WTC11 (cell line): ENCODE data around the gene IQGAP3. TPM values are rescaled to one million over a fixed set of nuclear protein-coding genes. Genes with fewer than 3 reads are reported as not detected.

ENCODE experiments used
- ATAC-seq: fragments of 200-7000 bp; cut with Tn5 transposase; 2 replicates; pipeline ENCODE4 v1.10.0; 2021; ENCODE audit warnings: mild to moderate bottlenecking, moderate library complexity
- CTCF ChIA-PET: fragments of 300-600 bp; sonication (Branson Sonifier 250); formaldehyde crosslinking; loops from one replicate; lab custom pipeline; 2021; ENCODE audit warnings: antibody characterized with exemption; lab: Charles Lee
- POLR2A ChIA-PET: fragments of 350-600 bp; sonication (Branson Sonifier 250); formaldehyde crosslinking; loops from one replicate; lab custom pipeline; 2021; ENCODE audit warnings: antibody characterized with exemption; lab: Charles Lee
- DNase-seq: peaks from one replicate; pipeline ENCODE4 v3.0.0; 2021; ENCODE audit warnings: low spot score
- H3K27ac Mint-ChIP-seq: 2 replicates; pipeline ENCODE4 v1.8.0; 2021; ENCODE audit warnings: mixed read lengths
- H3K27me3 Mint-ChIP-seq: 2 replicates; pipeline ENCODE4 v1.8.0; 2021; ENCODE audit warnings: low read depth, mild to moderate bottlenecking, moderate library complexity, mixed read lengths
- H3K36me3 Mint-ChIP-seq: 2 replicates; pipeline ENCODE4 v1.8.0; 2021; ENCODE audit warnings: mixed read lengths
- H3K4me1 Mint-ChIP-seq: 2 replicates; pipeline ENCODE4 v1.8.0; 2022; ENCODE audit warnings: mixed read lengths
- H3K4me3 Mint-ChIP-seq: 2 replicates; pipeline ENCODE4 v1.8.0; 2021; ENCODE audit warnings: mild to moderate bottlenecking, moderate library complexity, mixed read lengths
- H3K9me3 Mint-ChIP-seq: 2 replicates; pipeline ENCODE4 v1.8.0; 2021; ENCODE audit warnings: mixed read lengths
- CREM ChIP-seq: sonication (generic); formaldehyde crosslinking; IDR thresholded peaks from 2 replicates; pipeline ENCODE4 v1.8.1; 2022; ENCODE audit warnings: mild to moderate bottlenecking, missing genetic modification reagents, moderate library complexity
- EMX1 ChIP-seq: fragments of 250-450 bp; sonication (Bioruptor Pico); IDR thresholded peaks from 2 replicates; pipeline ENCODE4 v1.8.0; 2021; ENCODE audit warnings: mild to moderate bottlenecking
- ESRRA ChIP-seq: sonication (generic); formaldehyde crosslinking; IDR thresholded peaks from 2 replicates; pipeline ENCODE4 v1.8.1; 2022; ENCODE audit warnings: mild to moderate bottlenecking, missing genetic modification reagents, borderline replicate concordance
- ETV6 ChIP-seq: sonication (generic); formaldehyde crosslinking; IDR thresholded peaks from 2 replicates; pipeline ENCODE4 v1.8.1; 2022; ENCODE audit warnings: mild to moderate bottlenecking, missing genetic modification reagents
- GABPB1 ChIP-seq: sonication (generic); formaldehyde crosslinking; IDR thresholded peaks from 2 replicates; pipeline ENCODE4 v1.8.1; 2023; ENCODE audit warnings: mild to moderate bottlenecking, missing genetic modification reagents
- KAT7 ChIP-seq: sonication (generic); formaldehyde crosslinking; IDR thresholded peaks from 2 replicates; pipeline ENCODE4 v1.8.1; 2023; ENCODE audit warnings: missing genetic modification reagents, mild to moderate bottlenecking, borderline replicate concordance
- NFATC4 ChIP-seq: fragments of 250-450 bp; sonication (Bioruptor Pico); IDR thresholded peaks from 2 replicates; pipeline ENCODE4 v1.9.0; 2021; ENCODE audit warnings: mild to moderate bottlenecking
- NFE2L1 ChIP-seq: sonication (generic); formaldehyde crosslinking; IDR thresholded peaks from 2 replicates; pipeline ENCODE4 v1.8.1; 2023; ENCODE audit warnings: missing genetic modification reagents
- NR1H2 ChIP-seq: sonication (generic); formaldehyde crosslinking; IDR thresholded peaks from 2 replicates; pipeline ENCODE4 v1.9.0; 2021; ENCODE audit warnings: mild to moderate bottlenecking, moderate library complexity, missing genetic modification reagents
- TEAD1 ChIP-seq: sonication (generic); formaldehyde crosslinking; IDR thresholded peaks from 2 replicates; pipeline ENCODE4 v1.8.0; 2022; ENCODE audit warnings: mild to moderate bottlenecking, missing genetic modification reagents
- TP53 ChIP-seq: sonication (generic); formaldehyde crosslinking; IDR thresholded peaks from 2 replicates; pipeline ENCODE4 v1.8.1; 2023; ENCODE audit warnings: mild to moderate bottlenecking, missing genetic modification reagents
- ZNF121 ChIP-seq: sonication (generic); formaldehyde crosslinking; IDR thresholded peaks from 2 replicates; pipeline ENCODE4 v1.8.0; 2023; ENCODE audit warnings: missing genetic modification reagents
- ZNF219 ChIP-seq: sonication (generic); formaldehyde crosslinking; IDR thresholded peaks from 2 replicates; pipeline ENCODE4 v1.8.0; 2023; ENCODE audit warnings: missing genetic modification reagents, mild to moderate bottlenecking, borderline replicate concordance
- ZNF232 ChIP-seq: sonication (generic); formaldehyde crosslinking; IDR thresholded peaks from 2 replicates; pipeline ENCODE4 v1.8.0; 2022; ENCODE audit warnings: mild to moderate bottlenecking, missing genetic modification reagents
- ZNF671 ChIP-seq: fragments of 250-450 bp; sonication (Bioruptor Pico); IDR thresholded peaks from 2 replicates; pipeline ENCODE4 v1.8.0; 2021; ENCODE audit warnings: mild to moderate bottlenecking
- total RNA-seq: library from RNA; stranded (reverse); gene quantifications from 3 replicates; pipeline ENCODE4 v1.2.3, GENCODE V29; 2021
- TF ChIP-seq, protein P1 (sequence below): sonication (generic); formaldehyde crosslinking; IDR thresholded peaks from 2 replicates; pipeline ENCODE4 v1.8.0; 2022; ENCODE audit warnings: mild to moderate bottlenecking, missing genetic modification reagents
- TF ChIP-seq, protein P2 (sequence below): fragments of 200-600 bp; IDR thresholded peaks from 2 replicates; pipeline ENCODE4 v1.8.0; 2022; ENCODE audit warnings: antibody characterized with exemption
- TF ChIP-seq, protein P3 (sequence below): sonication (generic); formaldehyde crosslinking; IDR thresholded peaks from 2 replicates; pipeline ENCODE4 v1.8.1; 2022; ENCODE audit warnings: mild to moderate bottlenecking, moderate library complexity, missing genetic modification reagents
- TF ChIP-seq, protein P4 (sequence below): sonication (generic); formaldehyde crosslinking; IDR thresholded peaks from 2 replicates; pipeline ENCODE4 v1.8.0; 2022; ENCODE audit warnings: mild to moderate bottlenecking, missing genetic modification reagents
- TF ChIP-seq, protein P5 (sequence below): sonication (generic); formaldehyde crosslinking; IDR thresholded peaks from 2 replicates; pipeline ENCODE4 v1.8.1; 2023; ENCODE audit warnings: mild to moderate bottlenecking, missing genetic modification reagents
- TF ChIP-seq, protein P6 (sequence below): sonication (generic); formaldehyde crosslinking; IDR thresholded peaks from 2 replicates; pipeline ENCODE4 v1.8.0; 2022; ENCODE audit warnings: mild to moderate bottlenecking, missing genetic modification reagents
- TF ChIP-seq, protein P7 (sequence below): sonication (generic); formaldehyde crosslinking; IDR thresholded peaks from 2 replicates; pipeline ENCODE4 v1.8.0; 2022; ENCODE audit warnings: mild to moderate bottlenecking, missing genetic modification reagents

Gene IQGAP3
- total RNA-seq, 1 experiment from 2014 or later = 33.3 TPM

DNA sequence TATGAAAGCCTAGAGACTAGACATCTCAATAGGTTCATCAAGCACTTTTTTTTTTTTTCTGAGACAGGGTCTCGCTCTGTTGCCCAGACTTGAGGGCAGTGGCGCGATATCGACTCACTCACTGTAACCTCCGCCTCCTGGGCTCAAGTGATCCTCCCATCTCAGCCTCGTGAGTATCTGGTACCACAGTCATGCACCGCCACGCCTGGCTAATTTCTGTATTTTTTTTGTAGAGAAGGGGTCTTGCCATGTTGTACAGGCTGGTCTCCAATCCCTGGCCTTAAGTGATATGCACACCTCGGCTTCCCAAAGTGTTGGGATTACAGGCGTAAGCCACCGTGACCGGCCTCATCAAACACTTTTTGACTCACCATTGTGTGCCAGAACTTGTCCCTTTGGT, 29.5 kb upstream of the IQGAP3 start:
- Mint-ChIP-seq H3K9me3 (no peaks in the 10 kb centered on the region), H3K4me1 (peaks cover 13% of the 10 kb centered on the region), H3K36me3 (peaks cover 22% of the 10 kb centered on the region), H3K27ac (peak overlapping the region; percentile 98), H3K4me3 (peak overlapping the region; percentile 94), H3K27me3 (no peaks in the 10 kb centered on the region)
- ATAC-seq (peak; percentile 4; the same call in 1 of the 2 replicates), DNase-seq (no peak)
- no peak for TF ChIP-seq NR1H2 (CRISPR knock-in tag)
- TF ChIP-seq, protein P1, sequence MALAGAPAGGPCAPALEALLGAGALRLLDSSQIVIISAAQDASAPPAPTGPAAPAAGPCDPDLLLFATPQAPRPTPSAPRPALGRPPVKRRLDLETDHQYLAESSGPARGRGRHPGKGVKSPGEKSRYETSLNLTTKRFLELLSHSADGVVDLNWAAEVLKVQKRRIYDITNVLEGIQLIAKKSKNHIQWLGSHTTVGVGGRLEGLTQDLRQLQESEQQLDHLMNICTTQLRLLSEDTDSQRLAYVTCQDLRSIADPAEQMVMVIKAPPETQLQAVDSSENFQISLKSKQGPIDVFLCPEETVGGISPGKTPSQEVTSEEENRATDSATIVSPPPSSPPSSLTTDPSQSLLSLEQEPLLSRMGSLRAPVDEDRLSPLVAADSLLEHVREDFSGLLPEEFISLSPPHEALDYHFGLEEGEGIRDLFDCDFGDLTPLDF (CRISPR knock-in tag) = no peak
- TF ChIP-seq ZNF671 (CRISPR knock-in tag) = no peak
- no peak for TF ChIP-seq NFATC4 (CRISPR knock-in tag)
- TF ChIP-seq, protein P2, sequence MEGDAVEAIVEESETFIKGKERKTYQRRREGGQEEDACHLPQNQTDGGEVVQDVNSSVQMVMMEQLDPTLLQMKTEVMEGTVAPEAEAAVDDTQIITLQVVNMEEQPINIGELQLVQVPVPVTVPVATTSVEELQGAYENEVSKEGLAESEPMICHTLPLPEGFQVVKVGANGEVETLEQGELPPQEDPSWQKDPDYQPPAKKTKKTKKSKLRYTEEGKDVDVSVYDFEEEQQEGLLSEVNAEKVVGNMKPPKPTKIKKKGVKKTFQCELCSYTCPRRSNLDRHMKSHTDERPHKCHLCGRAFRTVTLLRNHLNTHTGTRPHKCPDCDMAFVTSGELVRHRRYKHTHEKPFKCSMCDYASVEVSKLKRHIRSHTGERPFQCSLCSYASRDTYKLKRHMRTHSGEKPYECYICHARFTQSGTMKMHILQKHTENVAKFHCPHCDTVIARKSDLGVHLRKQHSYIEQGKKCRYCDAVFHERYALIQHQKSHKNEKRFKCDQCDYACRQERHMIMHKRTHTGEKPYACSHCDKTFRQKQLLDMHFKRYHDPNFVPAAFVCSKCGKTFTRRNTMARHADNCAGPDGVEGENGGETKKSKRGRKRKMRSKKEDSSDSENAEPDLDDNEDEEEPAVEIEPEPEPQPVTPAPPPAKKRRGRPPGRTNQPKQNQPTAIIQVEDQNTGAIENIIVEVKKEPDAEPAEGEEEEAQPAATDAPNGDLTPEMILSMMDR = no peak
- no peak for TF ChIP-seq ZNF219 (CRISPR knock-in tag)
- peak; percentile 88 for TF ChIP-seq ZNF121 (CRISPR knock-in tag)
- TF ChIP-seq ETV6 = no peak
- ChIA-PET CTCF (interaction anchor here (0.6 to 5.5 kb wide), 19 partner anchors 10 to 156 kb away, joined by 3 to 27 read pairs (median 6); partner anchors contain the start of genes BCAN, HAPLN2, NAXE and TTC24), POLR2A (interaction anchor here (0.5 to 1.8 kb wide), 2 partner anchors 10 to 101 kb away, joined by 3 to 6 read pairs; partner anchors contain the start of genes MEF2D and NAXE)

DNA sequence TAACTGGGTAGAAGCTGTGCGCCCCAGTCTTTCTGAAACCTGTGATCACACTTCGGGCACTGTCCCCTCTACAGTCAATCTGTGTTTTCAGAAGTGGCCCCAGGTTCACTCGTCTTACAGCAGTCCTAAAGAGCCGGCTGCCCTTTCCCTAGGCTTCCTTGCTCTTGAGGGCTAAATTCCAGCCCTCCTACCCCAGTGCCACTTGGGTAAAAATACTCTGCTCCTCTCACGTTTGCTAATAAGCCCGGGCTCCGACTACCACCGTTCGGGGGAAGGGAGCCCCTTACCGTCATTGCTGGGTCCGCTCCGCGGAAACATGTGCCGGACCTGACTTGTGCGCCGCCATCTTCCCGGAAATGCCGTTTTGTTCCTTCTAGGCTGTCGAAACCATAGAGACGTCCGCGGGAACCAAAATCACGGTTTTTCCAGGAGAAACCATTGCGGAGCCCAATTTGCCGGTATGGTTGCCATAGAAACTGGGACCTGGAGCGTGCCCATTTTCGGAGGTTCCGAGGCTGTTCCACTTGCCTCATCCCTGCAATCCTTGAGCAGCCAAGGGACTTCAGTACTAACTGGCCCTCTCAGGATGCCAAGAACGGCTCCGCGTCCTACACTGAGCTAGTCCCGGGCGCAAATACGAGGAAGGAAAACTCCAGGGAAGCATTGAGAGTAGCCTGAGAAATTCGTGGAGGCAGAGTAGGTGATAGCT, 28.9 kb upstream of the IQGAP3 start, which contains the start of gene GPATCH4:
Gene GPATCH4 (minus strand): TSS at position 358 of the 709 bp plus-strand sequence.
- POLR2A ChIA-PET = interaction anchor here (0.5 to 1.8 kb wide), 2 partner anchors 10 to 101 kb away, joined by 3 to 6 read pairs; partner anchors contain the start of genes MEF2D and NAXE
- DNase-seq = peak; percentile 81
- TF ChIP-seq CREM (CRISPR knock-in tag) = no peak
- peak; percentile 88 for TF ChIP-seq ETV6
- TF ChIP-seq, protein P3, sequence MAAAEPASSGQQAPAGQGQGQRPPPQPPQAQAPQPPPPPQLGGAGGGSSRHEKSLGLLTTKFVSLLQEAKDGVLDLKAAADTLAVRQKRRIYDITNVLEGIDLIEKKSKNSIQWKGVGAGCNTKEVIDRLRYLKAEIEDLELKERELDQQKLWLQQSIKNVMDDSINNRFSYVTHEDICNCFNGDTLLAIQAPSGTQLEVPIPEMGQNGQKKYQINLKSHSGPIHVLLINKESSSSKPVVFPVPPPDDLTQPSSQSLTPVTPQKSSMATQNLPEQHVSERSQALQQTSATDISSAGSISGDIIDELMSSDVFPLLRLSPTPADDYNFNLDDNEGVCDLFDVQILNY (CRISPR knock-in tag) = peak; percentile 68; the same call in 1 of the 2 replicates
- TF ChIP-seq KAT7 (CRISPR knock-in tag) = peak; percentile 90; the same call in 1 of the 2 replicates
- TF ChIP-seq, protein P4, sequence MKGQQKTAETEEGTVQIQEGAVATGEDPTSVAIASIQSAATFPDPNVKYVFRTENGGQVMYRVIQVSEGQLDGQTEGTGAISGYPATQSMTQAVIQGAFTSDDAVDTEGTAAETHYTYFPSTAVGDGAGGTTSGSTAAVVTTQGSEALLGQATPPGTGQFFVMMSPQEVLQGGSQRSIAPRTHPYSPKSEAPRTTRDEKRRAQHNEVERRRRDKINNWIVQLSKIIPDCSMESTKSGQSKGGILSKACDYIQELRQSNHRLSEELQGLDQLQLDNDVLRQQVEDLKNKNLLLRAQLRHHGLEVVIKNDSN = peak; percentile 52; the same call in 1 of the 2 replicates
- TF ChIP-seq ZNF232 (CRISPR knock-in tag) = 0 out of 2 replicates have a peak, but pooled peaks have one; percentile 51
- peak; percentile 88; the same call in 1 of the 2 replicates for TF ChIP-seq TEAD1
- peak; percentile 70; the same call in 1 of the 2 replicates for TF ChIP-seq GABPB1 (CRISPR knock-in tag)
- TF ChIP-seq TP53 (CRISPR knock-in tag) = no peak
- TF ChIP-seq NFE2L1 = 0 out of 2 replicates have a peak, but pooled peaks have one; percentile 25
- TF ChIP-seq ZNF121 (CRISPR knock-in tag) = no peak
- peak; percentile 68; the same call in 1 of the 2 replicates for TF ChIP-seq ESRRA (CRISPR knock-in tag)
- no peak for TF ChIP-seq NFATC4 (CRISPR knock-in tag)
- TF ChIP-seq, protein P5, sequence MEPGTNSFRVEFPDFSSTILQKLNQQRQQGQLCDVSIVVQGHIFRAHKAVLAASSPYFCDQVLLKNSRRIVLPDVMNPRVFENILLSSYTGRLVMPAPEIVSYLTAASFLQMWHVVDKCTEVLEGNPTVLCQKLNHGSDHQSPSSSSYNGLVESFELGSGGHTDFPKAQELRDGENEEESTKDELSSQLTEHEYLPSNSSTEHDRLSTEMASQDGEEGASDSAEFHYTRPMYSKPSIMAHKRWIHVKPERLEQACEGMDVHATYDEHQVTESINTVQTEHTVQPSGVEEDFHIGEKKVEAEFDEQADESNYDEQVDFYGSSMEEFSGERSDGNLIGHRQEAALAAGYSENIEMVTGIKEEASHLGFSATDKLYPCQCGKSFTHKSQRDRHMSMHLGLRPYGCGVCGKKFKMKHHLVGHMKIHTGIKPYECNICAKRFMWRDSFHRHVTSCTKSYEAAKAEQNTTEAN = peak; percentile 28; the same call in 1 of the 2 replicates
- TF ChIP-seq, protein P1 (CRISPR knock-in tag) = 0 out of 2 replicates have a peak, but pooled peaks have one; percentile 35
- no peak for TF ChIP-seq EMX1 (CRISPR knock-in tag)
- TF ChIP-seq, protein P6, sequence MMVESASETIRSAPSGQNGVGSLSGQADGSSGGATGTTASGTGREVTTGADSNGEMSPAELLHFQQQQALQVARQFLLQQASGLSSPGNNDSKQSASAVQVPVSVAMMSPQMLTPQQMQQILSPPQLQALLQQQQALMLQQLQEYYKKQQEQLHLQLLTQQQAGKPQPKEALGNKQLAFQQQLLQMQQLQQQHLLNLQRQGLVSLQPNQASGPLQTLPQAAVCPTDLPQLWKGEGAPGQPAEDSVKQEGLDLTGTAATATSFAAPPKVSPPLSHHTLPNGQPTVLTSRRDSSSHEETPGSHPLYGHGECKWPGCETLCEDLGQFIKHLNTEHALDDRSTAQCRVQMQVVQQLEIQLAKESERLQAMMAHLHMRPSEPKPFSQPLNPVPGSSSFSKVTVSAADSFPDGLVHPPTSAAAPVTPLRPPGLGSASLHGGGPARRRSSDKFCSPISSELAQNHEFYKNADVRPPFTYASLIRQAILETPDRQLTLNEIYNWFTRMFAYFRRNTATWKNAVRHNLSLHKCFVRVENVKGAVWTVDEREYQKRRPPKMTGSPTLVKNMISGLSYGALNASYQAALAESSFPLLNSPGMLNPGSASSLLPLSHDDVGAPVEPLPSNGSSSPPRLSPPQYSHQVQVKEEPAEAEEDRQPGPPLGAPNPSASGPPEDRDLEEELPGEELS (CRISPR knock-in tag) = peak; percentile 39; the same call in 1 of the 2 replicates
- TF ChIP-seq, protein P7, sequence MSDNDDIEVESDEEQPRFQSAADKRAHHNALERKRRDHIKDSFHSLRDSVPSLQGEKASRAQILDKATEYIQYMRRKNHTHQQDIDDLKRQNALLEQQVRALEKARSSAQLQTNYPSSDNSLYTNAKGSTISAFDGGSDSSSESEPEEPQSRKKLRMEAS (CRISPR knock-in tag) = peak; percentile 98

More for the DNA sequence above, 28.9 kb upstream of the IQGAP3 start, which contains the start of gene GPATCH4:
- Mint-ChIP-seq H3K9me3 (no peaks in the 10 kb centered on the region), H3K27me3 (no peaks in the 10 kb centered on the region), H3K36me3 (peaks cover 28% of the 10 kb centered on the region), H3K4me1 (peaks cover 13% of the 10 kb centered on the region), H3K4me3 (peak within 1 kb of the TSS; percentile 94), H3K27ac (peak within 1 kb of the TSS; percentile 98)
- CTCF ChIA-PET = interaction anchor here (0.6 to 5.5 kb wide), 14 partner anchors 9 to 216 kb away, joined by 3 to 27 read pairs (median 4); partner anchors contain the start of genes BCAN, HAPLN2, NAXE and TTC24
- peak; percentile 81 for ATAC-seq
